Tibial artery (tissue), 4 donors: Measurements from ENCODE around the gene AVPR2.

ENCODE experiments used
- DNase-seq, 2 donors: peaks; one replicate each; pipeline ENCODE4 v3.0.0-alpha.2; 2019
- H3K27ac ChIP-seq, 2 donors: fragments of 200-600 bp; sonication (generic) in 1 of 2; 1 replicate in 1 of 2; 2 replicates in 1 of 2; pipeline ENCODE4 v1.5.1; 2018 to 2019; ENCODE audit warnings: mild to moderate bottlenecking in 1 of 2
- H3K27me3 ChIP-seq, 2 donors: fragments of 200-600 bp; sonication (generic) in 1 of 2; one replicate each; pipeline versions ENCODE4 v1.5.1 to v1.6.0; 2016 to 2019
- H3K36me3 ChIP-seq, 3 donors: fragments of 200-600 bp; sonication (generic) in 2 of 3; one replicate each; pipeline ENCODE4 v1.5.1; 2016 to 2019; ENCODE audit warnings: mild to moderate bottlenecking in 2 of 3
- H3K4me1 ChIP-seq, 4 donors: fragments of 200-600 bp; sonication (generic) in 2 of 4; 1 replicate in 3 of 4; 2 replicates in 1 of 4; pipeline ENCODE4 v1.5.1; 2016 to 2019
- H3K4me3 ChIP-seq, 2 donors: fragments of 200-600 bp; sonication (generic) in 1 of 2; 1 replicate in 1 of 2; 2 replicates in 1 of 2; pipeline ENCODE4 v1.5.1; 2018 to 2019; ENCODE audit warnings: mild to moderate bottlenecking in 2 of 2
- H3K9me3 ChIP-seq, 3 donors: fragments of 200-600 bp; sonication (generic) in 1 of 3; one replicate each; pipeline ENCODE4 v1.5.1; 2016 to 2019
- intact Hi-C: fragments of 100-400 bp; cut with DNase I; formaldehyde crosslinking; loops from one replicate; pipeline ENCODE4 v1.15.0; 2023; ENCODE audit warnings: low total_unique reads
- TF ChIP-seq, protein P1 (sequence below), 2 experiments: fragments of 200-600 bp in 1 of 2; fragments of 450-650 bp in 1 of 2; IDR thresholded peaks; one replicate each; pipeline ENCODE4 v1.5.1; 2017 to 2019; ENCODE audit warnings: antibody characterized with exemption in 2 of 2, mild to moderate bottlenecking in 1 of 2, moderate library complexity in 1 of 2

Gene AVPR2

DNA sequence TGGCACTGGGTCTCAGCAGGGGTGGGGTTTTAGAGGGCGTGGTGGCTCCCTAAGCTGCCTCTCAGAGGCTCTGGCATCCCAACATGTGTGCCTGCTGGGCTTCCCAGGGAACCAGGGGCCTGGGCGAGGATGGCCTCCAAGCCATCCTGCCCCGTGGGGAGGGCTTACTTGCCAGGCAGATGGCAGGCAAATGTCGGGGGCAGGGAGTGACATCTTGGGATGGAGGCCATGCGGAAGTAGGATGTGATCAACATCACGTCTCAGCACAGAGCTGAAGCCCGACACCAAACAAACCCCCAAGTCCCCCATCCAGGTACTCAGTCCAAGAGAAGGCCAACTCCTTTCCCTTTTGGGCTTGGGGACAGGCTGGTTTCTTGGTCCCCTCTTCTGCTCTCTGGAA lies 23.2 kb upstream of the AVPR2 start:
- Histone ChIP-seq H3K27me3 (peaks cover 0 to 75% of the 10 kb centered on the region in 2 donors), H3K36me3 (no peaks in the 10 kb centered on the region), H3K4me3 (no peak overlapping the region), H3K9me3 (no peaks in the 10 kb centered on the region), H3K27ac (no peak overlapping the region), H3K4me1 (peaks cover 0 to 10% (median 6%) of the 10 kb centered on the region in 4 donors)
- intact Hi-C loops, result no loop called here
- no peak for DNase-seq
- TF ChIP-seq, protein P1, sequence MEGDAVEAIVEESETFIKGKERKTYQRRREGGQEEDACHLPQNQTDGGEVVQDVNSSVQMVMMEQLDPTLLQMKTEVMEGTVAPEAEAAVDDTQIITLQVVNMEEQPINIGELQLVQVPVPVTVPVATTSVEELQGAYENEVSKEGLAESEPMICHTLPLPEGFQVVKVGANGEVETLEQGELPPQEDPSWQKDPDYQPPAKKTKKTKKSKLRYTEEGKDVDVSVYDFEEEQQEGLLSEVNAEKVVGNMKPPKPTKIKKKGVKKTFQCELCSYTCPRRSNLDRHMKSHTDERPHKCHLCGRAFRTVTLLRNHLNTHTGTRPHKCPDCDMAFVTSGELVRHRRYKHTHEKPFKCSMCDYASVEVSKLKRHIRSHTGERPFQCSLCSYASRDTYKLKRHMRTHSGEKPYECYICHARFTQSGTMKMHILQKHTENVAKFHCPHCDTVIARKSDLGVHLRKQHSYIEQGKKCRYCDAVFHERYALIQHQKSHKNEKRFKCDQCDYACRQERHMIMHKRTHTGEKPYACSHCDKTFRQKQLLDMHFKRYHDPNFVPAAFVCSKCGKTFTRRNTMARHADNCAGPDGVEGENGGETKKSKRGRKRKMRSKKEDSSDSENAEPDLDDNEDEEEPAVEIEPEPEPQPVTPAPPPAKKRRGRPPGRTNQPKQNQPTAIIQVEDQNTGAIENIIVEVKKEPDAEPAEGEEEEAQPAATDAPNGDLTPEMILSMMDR (IDR thresholded peaks at IDR 0.05), result no peak

DNA sequence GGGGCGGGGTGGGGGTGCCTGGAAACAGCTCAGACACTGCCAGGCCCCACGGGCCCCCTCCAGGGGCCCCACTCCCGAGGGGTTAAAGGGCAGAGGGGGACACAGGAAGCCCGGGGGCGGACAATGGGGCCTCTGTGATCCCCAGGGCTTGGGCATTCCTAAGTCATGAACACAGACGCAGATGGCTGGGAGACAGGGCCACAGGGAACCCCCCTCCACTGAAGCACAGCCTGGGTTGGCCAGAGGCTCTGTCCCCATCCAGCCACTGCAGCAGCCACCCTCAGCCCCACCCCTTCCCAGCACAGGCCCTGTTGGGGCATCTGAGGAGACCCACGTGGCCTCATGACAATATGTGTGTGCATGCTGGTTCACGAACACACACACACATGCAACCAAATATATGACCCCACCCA lies 22.4 kb upstream of the AVPR2 start:
- Histone ChIP-seq H3K4me3 (no peak overlapping the region), H3K36me3 (no peaks in the 10 kb centered on the region), H3K9me3 (no peaks in the 10 kb centered on the region), H3K4me1 (peaks cover 0 to 11% (median 7%) of the 10 kb centered on the region in 4 donors), H3K27me3 (peaks cover 0 to 81% of the 10 kb centered on the region in 2 donors), H3K27ac (no peak overlapping the region)
- DNase-seq, result no peak
- intact Hi-C loops, result no loop called here
- TF ChIP-seq, protein P1 (IDR thresholded peaks at IDR 0.05), result no peak

DNA sequence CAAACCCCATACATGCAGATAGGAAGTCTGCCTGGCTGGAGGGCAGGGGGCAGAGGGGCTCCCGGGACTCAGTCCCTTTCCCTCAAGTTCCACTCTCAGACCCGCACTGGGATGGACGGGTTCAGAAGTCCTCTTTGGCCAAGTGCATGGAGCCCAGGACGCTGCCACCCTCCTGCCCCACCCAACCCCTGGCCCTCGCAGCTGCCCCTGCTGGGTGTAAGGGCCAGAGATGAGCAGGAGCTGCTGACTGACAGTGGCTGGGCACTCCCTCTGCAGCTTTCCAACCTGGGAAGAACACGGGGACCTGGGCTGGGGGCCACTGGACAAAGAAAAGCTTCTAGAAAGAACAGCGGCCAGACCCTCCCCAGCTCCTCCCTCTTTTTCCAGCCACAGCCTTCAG lies 21.9 kb upstream of the AVPR2 start:
- Histone ChIP-seq H3K36me3 (no peaks in the 10 kb centered on the region), H3K27me3 (peaks cover 0 to 82% of the 10 kb centered on the region in 2 donors), H3K27ac (no peak overlapping the region), H3K4me1 (peaks cover 0 to 11% (median 7%) of the 10 kb centered on the region in 4 donors), H3K9me3 (no peaks in the 10 kb centered on the region), H3K4me3 (no peak overlapping the region)
- intact Hi-C loops, result no loop called here
- TF ChIP-seq, protein P1 (IDR thresholded peaks at IDR 0.05), result no peak
- DNase-seq, result no peak

DNA sequence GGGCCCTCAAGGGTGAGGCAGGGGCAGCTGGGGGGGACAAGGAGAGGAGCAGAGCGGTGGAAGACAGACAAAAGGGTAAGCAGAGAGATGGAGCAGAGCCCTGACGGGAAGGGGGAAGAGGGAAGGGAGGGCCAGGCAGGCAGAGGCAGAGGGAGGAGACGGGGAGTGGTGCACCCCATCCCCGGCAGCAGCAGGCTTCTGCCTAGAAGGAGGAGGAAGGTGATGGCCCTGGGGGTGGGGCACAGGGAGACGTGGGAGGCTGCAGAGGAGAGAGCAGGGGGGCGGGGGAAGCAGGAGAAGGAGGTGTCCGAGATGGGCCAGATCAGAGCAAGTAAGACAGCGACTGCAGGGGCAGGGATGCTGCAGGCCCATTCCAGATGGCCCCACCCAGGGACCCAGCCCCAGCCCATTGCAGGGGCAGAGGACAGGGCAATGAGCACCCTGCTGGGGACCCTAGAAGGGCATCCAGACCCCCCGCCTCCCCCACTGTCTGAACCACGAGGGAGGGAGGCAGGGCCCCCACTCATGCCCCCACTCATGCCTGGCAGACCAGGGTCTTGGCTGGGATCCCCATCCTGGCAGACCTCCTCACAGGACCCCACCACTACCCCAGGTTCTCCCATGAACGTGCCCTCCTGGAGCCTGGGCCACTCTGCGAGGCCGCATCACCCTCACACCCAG lies 21.2 kb upstream of the AVPR2 start:
- Histone ChIP-seq H3K27me3 (peaks cover 0 to 75% of the 10 kb centered on the region in 2 donors), H3K4me1 (peaks cover 0 to 11% (median 7%) of the 10 kb centered on the region in 4 donors), H3K9me3 (no peaks in the 10 kb centered on the region), H3K36me3 (no peaks in the 10 kb centered on the region), H3K4me3 (no peak overlapping the region), H3K27ac (no peak overlapping the region)
- DNase-seq, result no peak
- intact Hi-C loops, result no loop called here
- TF ChIP-seq, protein P1 (IDR thresholded peaks at IDR 0.05), result no peak

DNA sequence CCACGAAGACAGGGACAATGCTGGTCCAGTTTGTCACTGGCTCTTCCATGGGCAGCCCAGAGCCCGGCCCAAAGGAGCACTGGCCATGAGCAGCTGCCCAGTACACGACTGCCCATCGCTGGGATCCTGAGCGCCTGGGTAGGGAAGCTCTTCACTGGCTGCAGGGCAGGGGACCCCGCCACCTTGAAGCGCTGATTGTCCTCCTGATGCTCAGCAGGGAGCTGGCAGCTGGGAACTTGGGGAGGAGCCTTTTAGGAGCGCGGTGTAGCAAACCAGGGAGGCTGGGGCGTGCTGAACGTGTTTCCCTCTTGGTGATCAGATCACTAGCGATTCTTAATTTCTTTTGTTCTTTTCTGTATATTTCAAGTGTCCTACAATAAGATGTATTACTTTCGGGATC lies 20.3 kb upstream of the AVPR2 start:
- TF ChIP-seq, protein P1 (IDR thresholded peaks at IDR 0.05), result no peak
- H3K4me3 ChIP-seq, result no peak overlapping the region
- no peaks in the 10 kb centered on the region for H3K9me3 ChIP-seq
- no peak overlapping the region for H3K27ac ChIP-seq
- no peaks in the 10 kb centered on the region for H3K36me3 ChIP-seq
- peaks cover 0 to 73% of the 10 kb centered on the region in 2 donors for H3K27me3 ChIP-seq
- H3K4me1 ChIP-seq, result peaks cover 0 to 11% (median 7%) of the 10 kb centered on the region in 4 donors
- intact Hi-C loops, result no loop called here
- no peak for DNase-seq
